Hematopoietic multipotent progenitor cell treated with erythropoietin and hydrocortisone succinate and interleukin-3 and kit ligand, for 17 days (in vitro differentiated cells): ENCODE results near the gene RFTN1.
"Not testable (repeated sequence)": the region's sequence is repeated elsewhere in the genome, so short reads cannot be mapped to it uniquely, and the experiment has no call there.

ENCODE experiments used
- DNase-seq: peaks from one replicate; pipeline ENCODE4 v3.0.0-alpha.2; 2015; ENCODE audit warnings: low spot score

The RFTN1 gene

GRCh38 chr3:16507578-16508242 is 5.8 kb downstream of the RFTN1 start:
- no peak for DNase-seq

GRCh38 chr3:16506884-16507577 is 6.5 kb downstream of the RFTN1 start:
- DNase-seq: no peak

- DNase-seq: no peak
Measured at GRCh38 chr3:16506451-16506850, 7.0 kb downstream of the RFTN1 start.

GRCh38 chr3:16504692-16505091 is 8.8 kb downstream of the RFTN1 start:
- DNase-seq: no peak

- no peak for DNase-seq
Measured at GRCh38 chr3:16504242-16504641, 9.3 kb downstream of the RFTN1 start.

GRCh38 chr3:16503191-16503776 is 10.2 kb downstream of the RFTN1 start:
- DNase-seq: no peak

- no peak for DNase-seq
Measured at GRCh38 chr3:16502347-16502908, 11.1 kb downstream of the RFTN1 start.

GRCh38 chr3:16501376-16501775 is 12.1 kb downstream of the RFTN1 start:
- DNase-seq: no peak

GRCh38 chr3:16500911-16501310 is 12.6 kb downstream of the RFTN1 start:
- DNase-seq: no peak

GRCh38 chr3:16500093-16500492 is 13.4 kb downstream of the RFTN1 start:
- DNase-seq: no peak

- DNase-seq: no peak
Measured at GRCh38 chr3:16499351-16499750, 14.1 kb downstream of the RFTN1 start.

- DNase-seq: no peak
Measured at GRCh38 chr3:16498130-16498890, 15.2 kb downstream of the RFTN1 start.

- no peak for DNase-seq
Measured at GRCh38 chr3:16496408-16497222, 16.9 kb downstream of the RFTN1 start.

GRCh38 chr3:16496008-16496407 is 17.5 kb downstream of the RFTN1 start:
- no peak for DNase-seq

GRCh38 chr3:16494814-16495431 is 18.6 kb downstream of the RFTN1 start:
- no peak for DNase-seq

- DNase-seq: no peak
Measured at GRCh38 chr3:16494094-16494493, 19.4 kb downstream of the RFTN1 start.

GRCh38 chr3:16490062-16490619 is 23.4 kb downstream of the RFTN1 start:
- no peak for DNase-seq

GRCh38 chr3:16489326-16490061 is 24.0 kb downstream of the RFTN1 start:
- not testable (repeated sequence) for DNase-seq

GRCh38 chr3:16488637-16489036 is 24.9 kb downstream of the RFTN1 start:
- DNase-seq: no peak
